OCI-LY1 (cell line): Measurements from ENCODE around the gene BMI1.

Experiments
- H2AFZ ChIP-seq: fragments of 200-600 bp; sonication (generic), shearing (Covaris generic); 2 replicates; pipeline ENCODE4 v1.6.0; 2014; ENCODE audit warnings: antibody characterized with exemption, mild to moderate bottlenecking, low read length
- H3F3A ChIP-seq: fragments of 200-600 bp; sonication (generic), shearing (Covaris generic); 2 replicates; pipeline ENCODE4 v1.6.0; 2014; ENCODE audit warnings: mild to moderate bottlenecking, antibody characterized with exemption, low read length, moderate library complexity; ENCODE audit not compliant: insufficient read depth
- H3K27ac ChIP-seq: fragments of 200-600 bp; sonication (generic); 2 replicates; pipeline ENCODE4 v1.5.1; 2014; ENCODE audit warnings: low read length, mixed run types, mild to moderate bottlenecking, low read depth; ENCODE audit not compliant: poor library complexity, severe bottlenecking
- H3K27me3 ChIP-seq: fragments of 200-600 bp; sonication (generic); 2 replicates; pipeline ENCODE4 v1.6.0; 2014; ENCODE audit warnings: antibody characterized with exemption, mild to moderate bottlenecking, low read length, moderate library complexity; ENCODE audit not compliant: insufficient read depth
- H3K36me3 ChIP-seq: fragments of 200-600 bp; sonication (generic); 2 replicates; pipeline ENCODE4 v1.6.1; 2014; ENCODE audit warnings: mild to moderate bottlenecking, antibody characterized with exemption, low read length, moderate library complexity, mixed read lengths; ENCODE audit not compliant: insufficient read depth
- H3K4me1 ChIP-seq: fragments of 200-600 bp; sonication (generic); 2 replicates; pipeline ENCODE4 v1.5.1; 2014; ENCODE audit warnings: mild to moderate bottlenecking, low read length, moderate library complexity; ENCODE audit not compliant: insufficient read depth, severe bottlenecking
- H3K4me2 ChIP-seq: fragments of 200-600 bp; sonication (generic), shearing (Covaris generic); 2 replicates; pipeline ENCODE4 v1.6.1; 2014; ENCODE audit warnings: low read length
- H3K4me3 ChIP-seq: fragments of 200-600 bp; sonication (generic); 2 replicates; pipeline ENCODE4 v1.5.1; 2014; ENCODE audit warnings: low read length, low read depth, mild to moderate bottlenecking, mixed read lengths; ENCODE audit not compliant: poor library complexity, severe bottlenecking
- H3K79me2 ChIP-seq: fragments of 200-600 bp; shearing (Covaris generic); 2 replicates; pipeline ENCODE4 v1.6.1; 2016; ENCODE audit warnings: mixed run types, low read length, mixed read lengths; ENCODE audit not compliant: insufficient read depth
- H3K9ac ChIP-seq: fragments of 200-600 bp; sonication (generic), shearing (Covaris generic); 2 replicates; pipeline ENCODE4 v1.6.1; 2014; ENCODE audit warnings: mild to moderate bottlenecking, low read length, mixed read lengths
- H3K9me2 ChIP-seq: fragments of 200-600 bp; sonication (generic), shearing (Covaris generic); 2 replicates; pipeline ENCODE4 v1.6.1; 2014; ENCODE audit warnings: low read depth, mild to moderate bottlenecking, low read length, mixed read lengths
- H3K9me3 ChIP-seq: fragments of 200-600 bp; shearing (Covaris generic); 2 replicates; pipeline ENCODE4 v1.6.1; 2014; ENCODE audit warnings: low read length, mixed read lengths
- H4K20me1 ChIP-seq: fragments of 200-600 bp; sonication (generic), shearing (Covaris generic); 2 replicates; pipeline ENCODE4 v1.6.0; 2016; ENCODE audit warnings: mild to moderate bottlenecking, low read length; ENCODE audit not compliant: insufficient read depth
- CTCF ChIP-seq: fragments of 200-600 bp; sonication (generic), shearing (Covaris generic); IDR thresholded peaks from 2 replicates; pipeline ENCODE4 v1.5.1; 2017; ENCODE audit warnings: mild to moderate bottlenecking, antibody characterized with exemption, low read length, moderate library complexity, mixed read lengths
- EZH2 ChIP-seq: fragments of 200-600 bp; sonication (generic), shearing (Covaris generic); IDR thresholded peaks from 2 replicates; pipeline ENCODE4 v1.8.0; 2017; ENCODE audit warnings: borderline replicate concordance, mixed run types, mild to moderate bottlenecking, antibody characterized with exemption, low read length, moderate library complexity, mixed read lengths

The BMI1 gene

DNA sequence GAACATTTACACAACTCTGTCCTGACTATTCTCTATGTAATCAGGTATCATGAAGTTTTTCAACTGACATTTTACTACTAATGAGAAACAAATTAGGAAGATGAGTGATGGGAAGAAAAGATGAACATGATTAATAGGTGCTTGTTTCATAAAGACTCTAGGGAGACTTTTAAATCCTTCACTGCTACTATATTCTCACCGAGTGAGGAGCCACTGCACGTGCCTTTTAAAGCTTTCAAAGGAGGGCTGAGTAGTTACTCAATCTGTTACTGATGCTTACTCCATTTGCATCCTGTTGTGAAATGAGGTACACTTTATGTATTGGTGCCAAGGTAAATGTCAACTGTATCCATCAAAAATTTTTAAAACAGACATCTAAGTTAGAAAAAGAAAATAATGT is 6.0 kb upstream of the BMI1 start:
- Histone ChIP-seq H3K36me3 (peaks cover 6% of the 10 kb centered on the region; the same call in 1 of the 2 replicates), H3K27me3 (no peaks in the 10 kb centered on the region), H3K9ac (no peak overlapping the region), H3K27ac (no peak overlapping the region), H3K9me2 (no peaks in the 10 kb centered on the region), H2AFZ (no peak overlapping the region), H3K4me1 (peaks cover 26% of the 10 kb centered on the region), H3K79me2 (no peaks in the 10 kb centered on the region), H3K9me3 (no peaks in the 10 kb centered on the region), H3F3A (no peaks in the 10 kb centered on the region), H4K20me1 (no peaks in the 10 kb centered on the region; the same call in 1 of the 2 replicates), H3K4me3 (no peak overlapping the region), H3K4me2 (no peak overlapping the region)
- no peak for TF ChIP-seq EZH2
- TF ChIP-seq CTCF: no peak

DNA sequence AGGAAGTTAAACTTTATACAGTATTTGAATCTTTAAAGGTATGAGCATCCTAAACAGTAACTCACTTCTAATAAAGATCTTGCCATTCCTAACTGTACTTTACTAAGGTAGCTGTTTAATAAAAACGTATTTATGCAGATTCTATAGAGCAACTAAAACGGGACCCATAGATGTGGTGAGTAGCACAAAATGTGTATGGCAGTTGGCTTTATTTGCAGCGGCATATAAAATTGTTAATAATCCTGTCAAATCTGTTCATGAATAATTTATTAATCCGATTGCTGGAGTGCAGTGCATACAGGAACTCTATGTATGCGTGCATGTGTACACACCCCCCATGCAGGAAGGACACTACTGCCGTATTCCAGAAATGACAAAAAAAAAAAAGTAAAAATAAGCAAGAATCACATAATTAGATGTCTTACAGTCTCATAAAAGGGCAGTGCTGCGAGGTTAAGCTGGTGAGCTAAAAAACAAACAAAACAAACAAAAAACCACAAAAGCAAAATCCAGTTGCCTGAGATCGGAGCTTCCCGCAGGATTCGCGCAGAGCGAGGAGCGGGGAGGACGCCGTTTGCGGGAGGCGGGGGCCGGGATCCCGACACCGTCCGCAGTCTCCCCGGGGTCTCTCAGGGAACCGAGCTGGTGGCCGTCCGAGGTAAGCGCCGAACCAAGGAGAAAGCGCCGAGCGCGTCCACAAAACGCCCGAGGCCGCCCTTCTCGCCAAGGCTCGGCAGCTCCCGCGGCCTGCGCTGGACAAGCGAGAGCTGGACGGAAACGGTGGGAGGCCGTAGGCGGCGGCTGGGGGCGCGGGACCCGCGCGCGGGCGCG is 5.2 kb upstream of the BMI1 start:
- peaks cover 30% of the 10 kb centered on the region for H3K4me1 ChIP-seq
- H2AFZ ChIP-seq: peak overlapping the region; percentile 56; the same call in 1 of the 2 replicates
- no peak overlapping the region for H3K27ac ChIP-seq
- peak overlapping the region; percentile 74 for H3K9ac ChIP-seq
- peaks cover 6% of the 10 kb centered on the region; the same call in 1 of the 2 replicates for H3K36me3 ChIP-seq
- peak overlapping the region; percentile 83 for H3K4me3 ChIP-seq
- H4K20me1 ChIP-seq: no peaks in the 10 kb centered on the region; the same call in 1 of the 2 replicates
- H3K9me3 ChIP-seq: no peaks in the 10 kb centered on the region
- peak overlapping the region; percentile 83 for H3K4me2 ChIP-seq
- no peak for TF ChIP-seq EZH2
- no peak for TF ChIP-seq CTCF
- H3F3A ChIP-seq: no peaks in the 10 kb centered on the region
- no peaks in the 10 kb centered on the region for H3K79me2 ChIP-seq
- H3K9me2 ChIP-seq: no peaks in the 10 kb centered on the region
- no peaks in the 10 kb centered on the region for H3K27me3 ChIP-seq

DNA sequence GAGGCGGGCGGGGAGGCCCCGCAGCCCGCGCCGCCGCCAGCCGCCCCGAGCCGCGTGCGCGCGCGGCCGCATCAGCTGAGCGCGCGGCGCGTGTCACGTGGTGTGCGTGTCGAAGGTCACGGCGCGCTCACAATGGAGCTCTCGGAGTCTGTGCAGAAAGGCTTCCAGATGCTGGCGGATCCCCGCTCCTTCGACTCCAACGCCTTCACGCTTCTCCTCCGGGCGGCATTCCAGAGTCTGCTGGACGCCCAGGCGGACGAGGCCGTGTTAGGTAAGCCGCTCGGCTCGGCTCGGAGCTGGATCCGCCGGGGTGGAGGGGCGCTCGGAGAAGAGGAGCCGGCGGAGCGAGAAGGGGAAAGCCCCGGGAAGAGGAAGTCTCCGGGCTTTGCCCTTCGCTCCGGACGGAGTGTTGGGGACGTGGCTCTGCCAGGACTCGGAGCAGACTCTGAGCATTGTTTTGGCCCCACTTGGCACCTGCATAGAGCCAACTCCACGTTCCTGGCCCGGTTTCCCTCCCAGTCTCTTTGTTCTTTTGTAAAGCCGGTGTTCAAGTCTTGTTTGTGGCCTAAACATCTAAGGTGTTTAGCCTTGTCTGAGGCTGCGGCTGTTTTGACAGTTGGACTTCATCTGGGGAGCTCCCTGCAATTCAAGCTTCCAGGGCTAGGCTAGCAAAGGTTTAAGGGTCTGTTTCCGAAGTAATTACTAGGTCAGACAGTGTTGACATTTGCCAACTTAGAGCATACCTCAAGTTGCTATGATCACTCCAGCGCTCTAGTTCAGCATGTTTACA is 4.4 kb upstream of the BMI1 start, which contains the start of gene COMMD3:
TSS of gene COMMD3 (plus strand) at position 103 of the 790 bp plus-strand sequence. CDS start at position 133, 30 bp downstream.
- H3K4me2 ChIP-seq: peak within 1 kb of the TSS; percentile 87
- peaks cover 30% of the 10 kb centered on the region for H3K4me1 ChIP-seq
- H3K79me2 ChIP-seq: no peaks in the 10 kb centered on the region
- H4K20me1 ChIP-seq: no peaks in the 10 kb centered on the region; the same call in 1 of the 2 replicates
- peak within 1 kb of the TSS; percentile 74 for H3K9ac ChIP-seq
- H3K27me3 ChIP-seq: no peaks in the 10 kb centered on the region
- H3K9me2 ChIP-seq: no peaks in the 10 kb centered on the region
- TF ChIP-seq CTCF (no peak), EZH2 (no peak)
- H3K36me3 ChIP-seq: peaks cover 6% of the 10 kb centered on the region; the same call in 1 of the 2 replicates
- H3F3A ChIP-seq: no peaks in the 10 kb centered on the region
- no peaks in the 10 kb centered on the region for H3K9me3 ChIP-seq
- H3K27ac ChIP-seq: peak within 1 kb of the TSS; percentile 54
- peak within 1 kb of the TSS; percentile 83 for H3K4me3 ChIP-seq
- peak within 1 kb of the TSS; percentile 56; the same call in 1 of the 2 replicates for H2AFZ ChIP-seq
